K562 (cell line): ENCODE results near the gene CRCP. TPM values are rescaled to one million over a fixed set of nuclear protein-coding genes. Genes with fewer than 3 reads are reported as not detected.

ENCODE experiments used
- ATAC-seq: fragments of 200-7000 bp; cut with Tn5 transposase; 3 replicates; pipeline ENCODE4 v1.9.1; 2020; ENCODE audit warnings: moderate library complexity
- BruUV-seq: library from RNA; stranded (reverse); fragments of 400-500 nt; replicated peaks from 2 replicates; lab custom pipeline; 2021; lab: Mats Ljungman, UMichigan
- CTCF ChIA-PET: fragments of 300-600 bp; formaldehyde crosslinking; extraction: SDS; loops from one replicate; lab custom pipeline; 2021; ENCODE audit warnings: low intra/inter-chr PET ratio; lab: Yijun Ruan, JAX
- POLR2A ChIA-PET: fragments of 300-600, 350-650 bp; sonication (Branson Sonifier 250); formaldehyde crosslinking; extraction: SDS; loops from one replicate; lab custom pipeline; 2021; ENCODE audit warnings: antibody characterized with exemption, inconsistent platforms; lab: Yijun Ruan, JAX
- DNase-seq, 4 experiments: peaks; one replicate each; pipeline versions ENCODE4 v3.0.0 to v3.0.0-alpha.2; 2011 to 2018; ENCODE audit warnings: low spot score in 3 of 4, mixed read lengths in 3 of 4; ENCODE audit errors: extremely low read depth in 1 of 4
- FAIRE-seq: peaks from 2 replicates; lab custom pipeline; 2011; peaks lifted over from hg19 to GRCh38; lab: Jason Lieb, UNC
- H2AFZ ChIP-seq: 2 replicates; pipeline ENCODE4 v1.6.0; 2011; ENCODE audit warnings: low read depth, low read length, control low read depth, inconsistent platforms
- H3K27ac ChIP-seq: fragments of 200-600 bp; 3 replicates; pipeline ENCODE4 v1.8.0; 2011; ENCODE audit warnings: low read depth, mild to moderate bottlenecking, control low read depth, inconsistent platforms, low read length, moderate library complexity, mixed read lengths; ENCODE audit errors: extremely low read depth
- H3K27me3 ChIP-seq, 2 experiments: fragments of 300-600 bp in 1 of 2; 2 replicates in 1 of 2; 3 replicates in 1 of 2; pipeline versions ENCODE4 v1.6.0 to v1.8.0; 2011; ENCODE audit warnings: inconsistent platforms in 2 of 2, low read length in 2 of 2, mild to moderate bottlenecking in 1 of 2, mixed read lengths in 1 of 2, moderate library complexity in 1 of 2; ENCODE audit not compliant: control insufficient read depth in 2 of 2, insufficient read depth in 2 of 2
- H3K36me3 ChIP-seq: fragments of 300-600 bp; 3 replicates; pipeline ENCODE4 v1.8.0; 2011; ENCODE audit warnings: mild to moderate bottlenecking, low read length, inconsistent platforms; ENCODE audit not compliant: control insufficient read depth, insufficient read depth
- H3K4me1 ChIP-seq, 2 experiments: fragments of 200-600 bp in 1 of 2; replicated peaks in 1 of 2; 2 replicates in 1 of 2; 3 replicates in 1 of 2; pipeline versions ENCODE4 v1.5.1 to v1.8.0; 2011; ENCODE audit warnings: inconsistent platforms in 2 of 2, low read length in 2 of 2, mild to moderate bottlenecking in 1 of 2, mixed read lengths in 1 of 2, moderate library complexity in 1 of 2; ENCODE audit not compliant: control insufficient read depth in 2 of 2, insufficient read depth in 2 of 2
- H3K4me2 ChIP-seq: 2 replicates; pipeline ENCODE4 v1.6.1; 2011; ENCODE audit warnings: low read length, control low read depth, inconsistent platforms, mixed read lengths; ENCODE audit not compliant: insufficient read depth
- H3K4me3 ChIP-seq: fragments of 200-600 bp; sonication (generic), shearing (Covaris generic); 2 replicates; pipeline ENCODE4 v1.5.1; 2016; ENCODE audit warnings: control low read depth, inconsistent platforms
- H3K79me2 ChIP-seq: fragments of 200-600 bp; 3 replicates; pipeline ENCODE4 v1.8.0; 2011; ENCODE audit warnings: low read length, inconsistent platforms; ENCODE audit not compliant: control insufficient read depth, insufficient read depth
- H3K9ac ChIP-seq, 2 experiments: 2 replicates each; pipeline versions ENCODE4 v1.6.0 to v1.6.1; 2011; ENCODE audit warnings: low read depth in 2 of 2, low read length in 2 of 2, control low read depth in 1 of 2, inconsistent platforms in 1 of 2, mild to moderate bottlenecking in 1 of 2, mixed read lengths in 1 of 2; ENCODE audit not compliant: insufficient read depth in 1 of 2
- H3K9me1 ChIP-seq: one replicate; pipeline ENCODE4 v1.6.0; 2011; ENCODE audit warnings: inconsistent platforms, mild to moderate bottlenecking, low read length, moderate library complexity; ENCODE audit not compliant: control insufficient read depth, insufficient read depth
- H3K9me3 ChIP-seq: replicated peaks from 2 replicates; pipeline ENCODE4 v1.5.1; 2011; ENCODE audit warnings: low read depth, low read length, inconsistent platforms; ENCODE audit not compliant: control insufficient read depth, insufficient read depth
- H4K20me1 ChIP-seq: replicated peaks from 2 replicates; pipeline ENCODE4 v1.6.1; 2011; ENCODE audit warnings: low read length, inconsistent platforms, mixed read lengths; ENCODE audit not compliant: control insufficient read depth, insufficient read depth
- CSDE1 ChIP-seq, 2 experiments: fragments of 450-650 bp; IDR thresholded peaks; 2 replicates each; pipeline ENCODE4 v1.6.1; 2016; ENCODE audit warnings: mild to moderate bottlenecking in 1 of 2
- HLTF ChIP-seq: fragments of 450-650 bp; IDR thresholded peaks from 2 replicates; pipeline ENCODE4 v1.6.1; 2016
- HNRNPK ChIP-seq: fragments of 200-400 bp; formaldehyde crosslinking; IDR thresholded peaks from one replicate; pipeline ENCODE4 v1.6.1; 2018; ENCODE audit warnings: mild to moderate bottlenecking, low read depth, low read length; ENCODE audit not compliant: poor library complexity, severe bottlenecking
- PCBP2 ChIP-seq: fragments of 200-400 bp; formaldehyde crosslinking; IDR thresholded peaks from 2 replicates; pipeline ENCODE4 v1.6.1; 2018; ENCODE audit warnings: low read length, low read depth, mild to moderate bottlenecking, moderate library complexity; ENCODE audit not compliant: poor library complexity, severe bottlenecking
- POLR3A ChIP-seq: IDR thresholded peaks from 2 replicates; pipeline ENCODE4 v1.6.1; 2011; ENCODE audit warnings: borderline replicate concordance, mild to moderate bottlenecking, moderate library complexity; ENCODE audit not compliant: insufficient read length, insufficient read depth; ENCODE audit errors: extremely low read depth
- ZBTB8A ChIP-seq: fragments of 450-650 bp; IDR thresholded peaks from 2 replicates; pipeline ENCODE4 v1.6.1; 2018; ENCODE audit warnings: mild to moderate bottlenecking, moderate library complexity; ENCODE audit not compliant: partially characterized antibody
- ZNF316 ChIP-seq: fragments of 450-650 bp; IDR thresholded peaks from 2 replicates; pipeline ENCODE4 v1.6.1; 2016
- WGBS: fragments of 100-300 bp; shearing (Covaris generic); methylation state at CpG from one replicate; pipeline ENCODE4 v1.1.6; 2016; ENCODE audit warnings: low coverage, mixed read lengths; ENCODE audit not compliant: insufficient coverage; ENCODE audit errors: missing lambda C conversion rate; 5-methylcytosine and 5-hydroxymethylcytosine counted together
- in situ Hi-C: fragments of 300-500 bp; cut with MboI; formaldehyde crosslinking; loops from 4 replicates; pipeline ENCODE4 v1.15.0; 2018; ENCODE audit warnings: inconsistent platforms, mixed read lengths
- intact Hi-C: fragments of 100-400 bp; cut with micrococcal nuclease; formaldehyde crosslinking; loops from 2 replicates; pipeline ENCODE4 v1.14.2; 2022
- polyA plus RNA-seq, 8 experiments: library from polyadenylated mRNA; depleted of rRNA in 4 of 8; stranded (reverse) in 5 of 8; unstranded in 3 of 8; fragments of >200 nt; fragmentation: Nextera tagmentation in 2 of 8; fragmentation: Illumina TruSeq in 1 of 8; extraction: Ambion mirVana in 2 of 8; extraction: Trizol in 1 of 8; gene quantifications; 2 replicates each; pipeline versions ENCODE4 v1.2.1 to v1.2.3, GENCODE V29; 2011 to 2014; ENCODE audit warnings: inconsistent platforms in 1 of 8, missing spikeins in 1 of 8
- total RNA-seq, 7 experiments: library from RNA; depleted of rRNA in 6 of 7; stranded (reverse); fragments of >200 nt in 6 of 7; fragmentation: Illumina TruSeq in 2 of 7; extraction: Trizol in 2 of 7; gene quantifications; 2 replicates each; pipeline versions ENCODE4 v1.2.1 to v1.2.3, GENCODE V29; 2011 to 2021; ENCODE audit warnings: low replicate concordance in 1 of 7
- TF ChIP-seq, protein P1 (sequence below): IDR thresholded peaks from 2 replicates; pipeline ENCODE4 v1.6.1; 2016; ENCODE audit warnings: missing genetic modification characterization, missing compliant biosample characterization

Gene CRCP
- total and polyA plus RNA-seq, 9 of the 15 experiments (the other 6 are each of a cell fraction or from before 2014, with no cell fraction given), result 22.1 to 58.3 (median 43.4) TPM

DNA sequence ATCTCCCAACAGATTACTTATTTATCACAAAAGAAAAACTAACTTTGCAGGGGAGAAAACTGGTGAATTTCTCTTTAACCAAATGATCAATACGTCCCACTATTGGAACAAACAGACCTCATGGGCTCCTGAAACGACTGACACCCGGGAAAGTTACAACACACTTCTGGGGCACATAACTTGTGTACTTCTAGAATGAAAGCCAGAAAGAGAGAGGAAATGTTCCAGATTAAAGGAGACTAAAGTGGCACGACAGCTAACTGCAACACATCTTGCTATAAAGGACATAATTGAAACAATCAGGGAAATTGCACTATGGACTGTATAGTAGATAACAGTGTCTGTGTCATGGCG, 75.8 kb downstream of the CRCP start:
- Histone ChIP-seq H3K9me3 (peaks cover 3% of the 10 kb centered on the region; the same call in 1 of the 2 replicates), H3K4me1 (no peaks in the 10 kb centered on the region), H3K36me3 (no peaks in the 10 kb centered on the region), H3K27me3 (peaks cover 8 to 23% of the 10 kb centered on the region in 2 experiments; a peak in 4 of 5 replicates), H3K9me1 (no peaks in the 10 kb centered on the region), H4K20me1 (no peaks in the 10 kb centered on the region), H3K4me2 (no peak overlapping the region), H3K4me3 (no peak overlapping the region), H3K27ac (no peak overlapping the region), H3K9ac (no peak overlapping the region), H2AFZ (no peak overlapping the region), H3K79me2 (no peaks in the 10 kb centered on the region)
- FAIRE-seq (no peak), DNase-seq (no peak), ATAC-seq (no peak)
- in situ Hi-C loops (no loop called here), intact Hi-C loops (no loop called here)
- ChIA-PET CTCF (no interaction called here), POLR2A (interaction anchor here (0.5 kb wide), 1 partner anchor 11 kb away, joined by 3 read pairs; no protein-coding TSS in a partner anchor)
- no peak for TF ChIP-seq ZBTB8A
- WGBS, result 3% methylated on average over 5 of the region's 5 CpGs
- BruUV-seq, result no TSS peak

DNA sequence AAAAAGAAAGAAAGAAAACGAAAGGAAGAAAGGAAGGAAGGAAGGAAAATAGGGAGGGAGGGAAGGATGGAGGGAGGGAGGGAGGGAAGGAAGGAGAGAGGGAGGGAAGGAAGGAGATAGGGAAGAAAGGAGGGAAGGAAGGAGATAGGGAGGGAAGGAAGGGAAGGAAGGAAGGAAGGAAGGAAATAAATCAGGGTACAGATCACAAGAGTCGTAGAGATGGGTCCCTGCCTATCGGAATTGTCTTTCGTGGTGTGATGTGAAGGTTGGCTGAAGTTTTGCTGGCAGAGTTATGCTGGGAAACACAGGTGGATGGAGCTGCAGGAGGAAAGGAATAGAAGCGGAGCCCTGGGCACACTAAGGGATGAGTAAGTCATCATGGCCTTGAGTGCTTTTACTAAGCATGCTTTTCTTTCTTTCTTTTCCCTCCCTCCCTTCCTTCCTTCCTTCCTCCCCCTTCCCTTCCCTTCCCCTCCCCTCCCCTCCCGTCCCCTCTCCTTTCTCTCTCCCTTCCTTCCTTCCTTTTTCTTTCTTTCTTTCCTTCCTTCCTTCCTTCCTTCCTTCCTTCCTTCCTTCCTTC, 78.6 kb downstream of the CRCP start:
- no peak overlapping the region for H3K4me3 ChIP-seq
- no peaks in the 10 kb centered on the region for H3K9me1 ChIP-seq
- H3K27me3 ChIP-seq, result peaks cover 14 to 27% of the 10 kb centered on the region in 2 experiments; a peak in 4 of 5 replicates
- H3K4me2 ChIP-seq, result no peak overlapping the region
- H3K9me3 ChIP-seq, result no peaks in the 10 kb centered on the region
- intact Hi-C loops, result no loop called here
- ATAC-seq (no peak), DNase-seq (no peak), FAIRE-seq (no peak)
- BruUV-seq, result no TSS peak
- no peak overlapping the region for H3K27ac ChIP-seq
- H3K36me3 ChIP-seq, result no peaks in the 10 kb centered on the region
- no peaks in the 10 kb centered on the region for H3K4me1 ChIP-seq
- H2AFZ ChIP-seq, result no peak overlapping the region
- in situ Hi-C loops, result no loop called here
- H3K9ac ChIP-seq, result no peak overlapping the region
- TF ChIP-seq HNRNPK (peak; percentile 69), ZNF316 (no peak), HLTF (no peak), POLR3A (no peak), CSDE1 (IDR thresholded peaks at IDR 0.05) (no peak), PCBP2 (peak; percentile 77)
- TF ChIP-seq, protein P1, sequence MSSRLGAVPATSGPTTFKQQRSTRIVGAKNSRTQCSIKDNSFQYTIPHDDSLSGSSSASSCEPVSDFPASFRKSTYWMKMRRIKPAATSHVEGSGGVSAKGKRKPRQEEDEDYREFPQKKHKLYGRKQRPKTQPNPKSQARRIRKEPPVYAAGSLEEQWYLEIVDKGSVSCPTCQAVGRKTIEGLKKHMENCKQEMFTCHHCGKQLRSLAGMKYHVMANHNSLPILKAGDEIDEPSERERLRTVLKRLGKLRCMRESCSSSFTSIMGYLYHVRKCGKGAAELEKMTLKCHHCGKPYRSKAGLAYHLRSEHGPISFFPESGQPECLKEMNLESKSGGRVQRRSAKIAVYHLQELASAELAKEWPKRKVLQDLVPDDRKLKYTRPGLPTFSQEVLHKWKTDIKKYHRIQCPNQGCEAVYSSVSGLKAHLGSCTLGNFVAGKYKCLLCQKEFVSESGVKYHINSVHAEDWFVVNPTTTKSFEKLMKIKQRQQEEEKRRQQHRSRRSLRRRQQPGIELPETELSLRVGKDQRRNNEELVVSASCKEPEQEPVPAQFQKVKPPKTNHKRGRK (tag), result peak; percentile 87
- 0 out of 2 replicates have a peak, but pooled peaks cover 1% of the 10 kb centered on the region for H4K20me1 ChIP-seq
- 0% methylated on average over 5 of the region's 6 CpGs for WGBS
- CTCF ChIA-PET, result no interaction called here
- no peaks in the 10 kb centered on the region for H3K79me2 ChIP-seq
- POLR2A ChIA-PET, result interaction anchor here (0.6 kb wide), 1 partner anchor 26 kb away, joined by 3 read pairs; no protein-coding TSS in a partner anchor
